GM18502 (cell line): Measurements from ENCODE around the gene TAF11L14.
"Not testable (repeated sequence)": the region's sequence is repeated elsewhere in the genome, so short reads cannot be mapped to it uniquely, and the experiment has no call there.

Experiments
- ATAC-seq: cut with Tn5 transposase; IDR thresholded peaks from one replicate; pipeline ENCODE4 v1.9.1; 2021; ENCODE audit warnings: mild to moderate bottlenecking; ENCODE audit not compliant: unreplicated experiment, poor library complexity

TAF11L14 gene

GRCh38 chr5:17634160-17634559 lies at the start of gene TAF11L14:
TSS of gene TAF11L14 (plus strand) at chr5:17634460.
- ATAC-seq: no peak

DNA sequence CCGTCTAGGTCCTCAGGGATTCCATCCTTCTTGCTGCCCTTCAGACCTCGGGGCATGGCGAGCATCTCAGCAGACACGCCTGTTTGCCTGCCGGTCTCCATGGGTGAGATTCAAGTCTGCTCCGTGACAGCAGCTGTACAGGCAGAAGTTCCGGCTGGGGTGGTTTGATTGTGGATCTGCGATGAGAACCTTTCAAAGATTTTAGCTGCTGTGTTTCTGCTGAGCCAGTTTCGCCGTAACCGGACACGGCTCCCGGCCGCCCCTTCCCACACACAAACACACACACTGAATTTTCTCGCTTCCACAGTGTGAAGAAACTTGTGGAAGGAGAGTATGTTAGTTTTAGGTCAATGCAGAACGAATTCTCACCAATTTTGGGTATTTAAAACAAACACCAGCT lies 48.6 kb upstream of the TAF11L14 start, which contains the start of gene TAF11L7:
Gene TAF11L7, minus strand, starts transcription at position 101 of the 400 bp plus-strand sequence.
- ATAC-seq: not testable (repeated sequence)

GRCh38 chr5:17590860-17591259 lies 43.4 kb upstream of the TAF11L14 start, which contains the start of gene TAF11L8:
TSS of gene TAF11L8 (minus strand) at chr5:17590960.
- ATAC-seq: not testable (repeated sequence)

- ATAC-seq: not testable (repeated sequence)
Measured at GRCh38 chr5:17594255-17594654, 40.0 kb upstream of the TAF11L14 start, which contains the start of gene TAF11L9. TSS of gene TAF11L9 (minus strand) at chr5:17594394.

DNA sequence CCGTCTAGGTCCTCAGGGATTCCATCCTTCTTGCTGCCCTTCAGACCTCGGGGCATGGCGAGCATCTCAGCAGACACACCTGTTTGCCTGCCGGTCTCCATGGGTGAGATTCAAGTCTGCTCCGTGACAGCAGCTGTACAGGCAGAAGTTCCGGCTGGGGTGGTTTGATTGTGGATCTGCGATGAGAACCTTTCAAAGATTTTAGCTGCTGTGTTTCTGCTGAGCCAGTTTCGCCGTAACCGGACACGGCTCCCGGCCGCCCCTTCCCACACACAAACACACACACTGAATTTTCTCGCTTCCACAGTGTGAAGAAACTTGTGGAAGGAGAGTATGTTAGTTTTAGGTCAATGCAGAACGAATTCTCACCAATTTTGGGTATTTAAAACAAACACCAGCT lies 36.5 kb upstream of the TAF11L14 start, which contains the start of gene TAF11L10:
Gene TAF11L10, minus strand, starts transcription at position 101 of the 400 bp plus-strand sequence.
- not testable (repeated sequence) for ATAC-seq

DNA sequence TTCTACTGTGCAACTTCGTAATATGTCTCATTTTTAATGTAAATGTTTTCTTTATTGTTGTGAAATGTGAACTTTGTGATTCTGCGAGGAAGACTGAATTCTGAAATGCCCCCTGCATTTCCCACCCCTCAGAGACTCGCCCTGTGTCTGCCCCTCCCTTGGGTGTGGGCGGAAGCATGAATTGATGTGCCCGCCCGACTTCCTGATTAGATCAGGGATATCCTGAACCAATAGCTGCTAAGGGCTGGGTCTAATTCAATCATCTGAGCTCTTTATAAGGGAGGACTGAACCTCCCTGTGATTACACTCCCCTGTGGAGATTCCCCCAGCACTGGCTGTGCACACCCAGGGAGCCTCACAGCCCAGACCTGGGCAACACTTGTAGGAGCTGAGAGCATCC lies 30.4 kb upstream of the TAF11L14 start, which contains the start of gene TAF11L11:
Gene TAF11L11, plus strand, starts transcription at position 304 of the 400 bp plus-strand sequence.
- not testable (repeated sequence) for ATAC-seq

- no peak for ATAC-seq
Measured at GRCh38 chr5:17604951-17605350, 29.3 kb upstream of the TAF11L14 start.

DNA sequence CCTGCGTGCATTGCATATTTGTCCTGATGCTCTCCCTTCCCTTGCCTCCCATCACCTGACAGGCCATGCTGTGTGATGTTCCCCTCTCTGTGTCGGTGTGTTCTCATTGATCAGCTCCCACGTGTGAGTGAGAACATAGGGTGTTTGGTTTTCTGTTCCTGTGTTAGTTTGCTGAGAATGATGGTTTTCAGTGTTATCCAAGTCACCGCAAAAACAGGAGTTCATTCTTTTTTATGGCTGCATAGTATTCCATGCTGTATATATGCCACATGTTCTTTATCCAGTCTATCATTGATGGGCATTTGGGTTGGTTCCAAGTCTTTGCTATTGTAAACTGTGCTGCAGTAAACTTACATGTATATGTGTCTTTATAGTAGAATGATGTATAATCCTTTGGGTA lies 26.8 kb upstream of the TAF11L14 start:
- not testable (repeated sequence) for ATAC-seq

DNA sequence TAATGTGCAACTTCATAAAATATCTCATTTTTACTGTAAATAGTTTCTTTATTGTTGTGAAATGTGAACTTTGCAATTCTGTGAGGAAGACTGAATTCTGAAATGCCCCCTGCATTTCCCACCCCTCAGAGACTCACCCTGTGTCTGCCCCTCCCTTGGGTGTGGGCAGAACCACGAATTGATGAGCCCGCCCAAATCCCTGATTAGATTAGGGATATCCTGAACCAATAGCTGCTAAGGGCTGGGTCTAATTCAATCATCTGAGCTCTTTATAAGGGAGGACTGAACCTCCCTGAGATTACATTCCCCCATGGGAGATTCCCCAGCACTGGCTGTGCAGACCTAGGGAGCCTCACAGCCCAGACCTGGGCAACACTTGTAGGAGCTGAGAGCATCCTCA lies 24.2 kb upstream of the TAF11L14 start, which contains the start of gene TAF11L12:
Gene TAF11L12, plus strand, starts transcription at position 301 of the 400 bp plus-strand sequence.
- not testable (repeated sequence) for ATAC-seq

GRCh38 chr5:17614872-17615605 lies 19.2 kb upstream of the TAF11L14 start:
- ATAC-seq: no peak

GRCh38 chr5:17619354-17619753 lies 14.9 kb upstream of the TAF11L14 start:
- no peak for ATAC-seq

- ATAC-seq: no peak
Measured at GRCh38 chr5:17620627-17621026, 13.6 kb upstream of the TAF11L14 start.

DNA sequence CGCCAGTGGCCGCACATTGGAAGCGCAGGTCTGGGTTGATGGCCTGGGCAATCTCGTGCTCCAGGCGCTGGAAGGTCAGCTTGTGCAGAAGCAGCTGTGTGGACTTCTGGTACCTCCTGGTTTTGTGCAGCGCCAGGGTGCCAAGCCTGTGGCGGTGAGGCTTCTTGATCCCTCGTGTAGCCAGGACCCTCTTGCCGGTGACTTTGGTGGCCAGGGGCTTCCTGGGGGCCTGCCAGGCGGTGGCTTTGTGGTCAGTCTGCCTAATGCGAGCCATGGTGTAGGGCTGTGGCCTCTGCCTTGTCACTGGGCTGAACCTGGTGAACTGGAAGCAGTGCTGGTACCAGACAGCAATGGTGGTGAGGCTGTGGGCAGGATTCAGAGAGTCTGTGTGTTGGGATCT lies 8.6 kb upstream of the TAF11L14 start:
- ATAC-seq: no peak

DNA sequence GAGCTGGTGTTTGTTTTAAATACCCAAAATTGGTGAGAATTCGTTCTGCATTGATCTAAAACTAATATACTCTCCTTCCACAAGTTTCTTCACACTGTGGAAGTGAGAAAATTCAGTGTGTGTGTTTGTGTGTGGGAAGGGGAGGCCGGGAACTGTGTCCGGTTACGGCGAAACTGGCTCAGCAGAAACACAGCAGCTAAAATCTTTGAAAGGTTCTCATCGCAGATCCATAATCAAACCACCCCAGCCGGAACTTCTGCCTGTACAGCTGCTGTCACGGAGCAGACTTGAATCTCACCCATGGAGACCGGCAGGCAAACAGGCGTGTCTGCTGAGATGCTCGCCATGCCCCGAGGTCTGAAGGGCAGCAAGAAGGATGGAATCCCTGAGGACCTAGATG lies 2.5 kb upstream of the TAF11L14 start, which contains the start of gene TAF11L13:
Gene TAF11L13, plus strand, starts transcription at position 301 of the 400 bp plus-strand sequence.
- ATAC-seq: not testable (repeated sequence)

- not testable (repeated sequence) for ATAC-seq
Measured at GRCh38 chr5:17649232-17649631, 15.0 kb downstream of the TAF11L14 start.

DNA sequence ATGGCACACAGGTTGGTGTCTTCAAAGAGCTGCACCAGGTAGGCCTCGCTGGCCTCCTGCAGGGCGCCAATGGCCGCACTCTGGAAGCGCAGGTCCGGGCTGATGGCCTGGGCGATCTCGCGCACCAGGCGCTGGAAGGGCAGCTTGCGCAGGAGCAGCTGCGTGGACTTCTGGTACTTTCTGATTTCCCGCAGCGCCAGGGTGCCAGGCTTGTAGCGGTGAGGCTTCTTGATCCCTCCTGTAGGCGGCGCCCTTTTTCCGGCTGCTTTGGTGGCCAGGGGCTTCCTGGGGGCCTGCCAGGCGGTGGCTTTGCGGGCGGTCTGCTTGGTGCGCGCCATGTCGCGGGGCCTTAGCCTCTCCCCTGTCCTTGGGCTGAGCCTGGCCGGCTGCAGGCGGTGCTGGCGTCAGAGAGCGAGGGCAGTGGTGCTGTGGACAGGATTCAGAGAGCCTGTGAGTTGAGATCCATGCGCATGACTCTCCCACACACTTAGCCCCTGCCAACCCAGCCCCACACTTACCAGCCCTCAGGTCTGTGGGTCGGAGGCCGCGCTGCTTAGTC lies 21.0 kb downstream of the TAF11L14 start:
- not testable (repeated sequence) for ATAC-seq

- no peak for ATAC-seq
Measured at GRCh38 chr5:17655921-17656320, 21.7 kb downstream of the TAF11L14 start.

DNA sequence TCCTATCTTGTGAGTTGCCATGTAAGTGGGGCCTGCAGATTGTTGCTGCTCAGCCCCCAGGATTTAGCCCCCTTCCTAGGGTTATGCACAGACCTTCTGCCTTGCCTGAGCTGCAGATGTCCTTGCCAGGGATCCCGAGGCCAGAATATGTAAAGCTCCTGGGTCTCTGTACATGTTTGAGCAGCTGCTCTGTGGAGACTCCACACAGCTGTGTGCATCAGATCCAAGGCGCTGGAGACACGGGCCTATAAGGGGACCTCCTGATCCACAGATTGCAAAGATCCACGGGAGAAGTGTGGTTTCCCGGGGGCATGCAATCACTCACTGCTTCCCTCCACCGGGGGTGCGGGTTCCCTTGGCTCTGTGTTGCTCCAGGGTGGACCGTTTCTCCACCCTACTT lies 28.9 kb downstream of the TAF11L14 start:
- no peak for ATAC-seq

DNA sequence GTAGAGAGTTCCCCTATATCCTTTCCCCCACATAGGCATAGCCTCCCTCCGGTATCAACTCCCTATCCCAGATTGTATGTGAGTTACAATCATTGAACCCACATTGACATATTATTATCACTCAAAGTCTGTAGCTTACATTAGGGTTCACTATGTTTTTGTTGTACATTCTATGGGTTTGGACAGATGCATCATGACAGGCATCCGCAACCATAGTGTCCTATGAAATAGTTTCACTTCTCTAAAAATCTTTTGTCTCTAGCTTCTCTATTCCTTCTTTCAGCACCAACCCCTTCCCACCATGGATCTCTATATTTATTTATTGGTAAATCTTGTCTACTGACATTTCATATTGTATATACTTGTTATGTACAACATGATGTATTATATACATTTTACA lies 31.6 kb downstream of the TAF11L14 start:
- no peak for ATAC-seq

- ATAC-seq: no peak
Measured at GRCh38 chr5:17666726-17667235, 32.5 kb downstream of the TAF11L14 start.

DNA sequence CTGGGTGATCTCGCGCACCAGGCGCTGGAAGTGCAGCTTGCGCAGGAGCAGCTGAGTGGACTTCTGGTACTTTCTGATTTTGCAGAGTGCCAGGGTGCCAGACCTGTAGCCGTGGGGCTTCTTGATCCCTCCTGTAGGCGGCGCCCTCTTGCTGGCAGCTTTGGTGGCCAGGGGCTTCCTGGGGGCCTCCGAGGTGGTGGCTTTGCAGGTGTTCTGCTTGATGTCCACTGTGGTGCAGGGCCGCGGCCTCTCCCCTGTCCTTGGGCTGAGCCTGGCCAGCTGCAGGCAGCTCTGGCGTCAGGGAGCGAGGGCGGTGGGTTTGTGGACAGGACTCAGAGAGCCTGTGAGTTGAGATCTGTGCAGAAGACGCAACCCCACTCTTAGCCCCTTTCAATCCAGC lies 36.1 kb downstream of the TAF11L14 start:
- ATAC-seq: no peak
